NCI-H1436 treated with DMSO at 0.1 percent for 48 hours (cell line): ENCODE results near the gene KEAP1.
"Not testable (repeated sequence)": the region's sequence is repeated elsewhere in the genome, so short reads cannot be mapped to it uniquely, and the experiment has no call there.

ENCODE experiments used
- DNase-seq: peaks from one replicate; lab custom pipeline; 2025; lab: John Stamatoyannopoulos, UW

The KEAP1 gene

DNA sequence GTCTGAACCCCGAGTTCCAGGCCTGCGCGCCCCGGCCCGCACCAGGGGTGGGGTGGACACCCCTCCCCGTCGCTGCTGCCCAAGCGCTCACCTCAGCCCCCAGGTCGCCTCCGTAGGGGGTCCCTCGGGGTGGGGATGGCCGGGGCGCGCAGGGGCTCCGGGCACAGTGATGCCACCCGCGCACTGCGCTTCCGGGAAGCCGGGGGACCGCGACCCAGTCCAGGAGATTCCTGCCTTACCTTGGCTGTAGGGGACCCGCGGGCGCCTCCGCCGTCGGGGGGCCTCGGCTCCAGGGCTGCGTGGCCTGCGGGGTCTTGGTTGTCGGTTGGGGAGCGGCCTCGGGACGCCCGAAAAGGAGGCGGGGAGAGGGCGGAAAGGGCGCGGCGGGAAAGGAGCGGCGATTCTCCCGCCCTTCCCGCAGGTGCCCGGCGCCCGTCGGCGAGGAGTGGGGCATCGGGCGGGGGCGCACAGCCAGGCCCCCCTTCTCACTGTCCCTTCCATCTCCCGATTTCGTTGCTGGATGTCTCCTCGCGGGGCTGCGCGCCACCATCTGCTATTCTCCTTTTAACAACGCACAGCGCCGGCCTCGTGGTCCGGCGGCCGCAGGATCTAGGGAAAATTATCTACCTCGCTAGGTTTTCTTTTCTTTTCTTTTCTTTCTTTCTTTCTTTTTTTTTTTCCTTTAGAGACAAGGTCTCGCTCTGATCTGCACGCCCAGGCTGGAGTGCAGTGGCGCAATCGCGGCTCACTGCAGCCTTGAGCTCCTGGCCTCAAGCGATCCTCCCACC lies at the start of gene KEAP1:
Gene KEAP1, minus strand, starts transcription at position 355 of the 788 bp plus-strand sequence. CDS start 3,323 bp downstream, outside the sequence.
- no peak for DNase-seq

GRCh38 chr19:10552510-10553053 lies 49.4 kb upstream of the KEAP1 start:
- no peak for DNase-seq

- no peak for DNase-seq
Measured at GRCh38 chr19:10551698-10552301, 48.6 kb upstream of the KEAP1 start.

DNA sequence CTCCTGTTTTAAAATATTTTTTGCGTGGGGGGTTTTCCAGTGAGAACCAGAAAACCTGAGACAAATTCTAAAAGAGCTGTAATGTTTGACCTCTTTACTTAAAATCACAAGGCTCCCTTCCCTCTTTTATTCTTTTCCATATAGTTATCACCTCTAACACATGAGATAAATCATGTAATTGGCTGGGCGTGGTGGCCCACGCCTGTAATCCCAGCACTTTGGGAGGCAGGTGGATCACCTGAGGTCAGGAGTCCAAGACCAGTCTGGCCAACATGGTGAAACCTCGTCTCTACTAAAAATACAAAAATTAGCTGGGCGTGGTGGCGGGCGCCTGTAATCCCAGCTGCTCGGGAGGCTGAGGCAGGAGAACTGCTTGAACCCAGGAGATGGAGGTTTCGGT lies 47.9 kb upstream of the KEAP1 start:
- DNase-seq = not testable (repeated sequence)

DNA sequence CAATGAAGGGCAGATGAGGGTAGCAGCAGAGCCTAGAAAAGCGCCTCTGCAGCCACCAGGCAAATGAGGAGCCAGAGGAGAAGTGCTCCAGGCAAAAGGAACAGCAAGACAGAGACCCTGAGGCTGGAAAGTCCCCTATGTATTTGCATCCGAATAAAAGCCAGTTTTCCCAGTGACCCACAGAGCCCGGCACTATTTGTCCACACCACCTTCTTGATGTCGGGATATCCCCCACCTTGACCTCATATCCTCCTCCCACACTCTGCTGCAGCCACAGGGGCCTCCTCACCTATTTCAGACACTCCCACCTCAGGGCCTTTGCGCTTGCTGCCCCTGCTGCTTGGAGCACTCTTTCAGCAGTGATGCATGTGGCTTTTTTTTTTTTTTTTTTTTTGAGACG lies 47.2 kb upstream of the KEAP1 start:
- no peak for DNase-seq

DNA sequence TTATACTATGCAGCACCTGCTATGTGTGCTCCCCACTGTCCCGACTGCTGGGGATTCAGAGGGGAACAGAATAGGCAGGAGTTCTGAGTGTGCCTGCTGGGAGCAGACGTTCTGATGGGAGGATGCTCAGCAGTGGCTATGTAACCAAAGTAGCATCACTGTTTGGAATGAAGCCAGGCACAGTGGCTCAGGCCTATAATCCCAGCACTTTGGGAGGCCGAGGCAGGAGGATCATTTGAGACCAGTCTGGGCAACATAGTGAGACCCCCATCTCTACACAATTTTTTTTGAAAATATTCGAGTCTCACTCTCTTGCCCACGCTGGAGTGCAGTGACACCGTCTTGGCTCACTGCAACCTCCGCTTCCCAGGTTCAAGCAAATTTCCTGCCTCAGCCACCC lies 46.6 kb upstream of the KEAP1 start:
- no peak for DNase-seq

GRCh38 chr19:10548746-10549276 lies 45.7 kb upstream of the KEAP1 start:
- DNase-seq = no peak

GRCh38 chr19:10546817-10547216 lies 43.7 kb upstream of the KEAP1 start:
- DNase-seq = no peak

DNA sequence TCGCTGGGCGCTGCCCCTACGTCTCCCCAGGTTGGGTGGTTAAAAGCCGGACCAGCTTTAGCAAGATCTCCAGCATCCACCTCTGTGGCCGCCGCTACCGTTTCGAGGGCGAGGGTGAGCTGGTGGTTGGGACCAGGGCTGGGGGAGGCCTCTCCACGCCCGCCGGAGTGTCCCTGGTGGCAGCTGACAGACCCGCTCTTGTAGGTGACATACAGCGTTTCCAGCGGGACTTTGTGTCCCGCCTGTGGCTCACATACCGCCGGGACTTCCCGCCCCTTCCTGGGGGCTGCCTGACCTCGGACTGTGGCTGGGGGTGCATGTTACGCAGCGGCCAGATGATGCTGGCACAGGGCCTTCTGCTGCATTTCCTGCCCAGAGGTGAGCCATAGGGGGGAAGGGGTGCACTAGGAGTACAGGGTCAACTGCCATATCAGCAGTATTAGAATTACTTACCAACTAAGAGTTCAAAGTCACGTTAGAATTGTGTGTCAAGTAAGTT lies 41.6 kb upstream of the KEAP1 start:
- no peak for DNase-seq

DNA sequence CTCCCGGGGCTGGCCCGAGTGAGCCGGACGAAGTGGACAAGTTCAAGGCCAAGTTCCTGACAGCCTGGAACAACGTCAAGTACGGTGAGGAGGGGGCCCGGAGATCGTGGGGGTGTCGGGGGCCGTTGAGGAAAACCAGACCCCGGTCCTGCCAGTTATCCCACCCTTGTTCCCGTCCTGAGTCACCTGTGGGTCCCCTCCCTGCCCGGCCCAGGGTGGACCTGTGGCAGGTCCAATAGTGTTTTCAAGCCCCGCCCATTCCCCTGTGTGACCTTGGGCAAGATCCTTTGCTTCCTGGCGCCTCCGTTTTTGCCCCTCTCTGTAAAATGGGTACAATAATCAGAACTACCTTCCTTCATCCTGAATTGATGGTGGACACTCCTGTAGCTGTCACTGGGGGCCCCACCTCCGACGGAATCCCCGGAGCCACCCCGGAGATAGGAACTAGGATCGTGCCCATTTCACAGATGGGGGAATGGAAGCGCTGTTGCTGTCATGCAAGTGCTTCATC lies 41.1 kb upstream of the KEAP1 start:
- no peak for DNase-seq

- peak; percentile 41 for DNase-seq
Measured at GRCh38 chr19:10543420-10544241, 40.5 kb upstream of the KEAP1 start, which contains the start of gene ATG4D. TSS of gene ATG4D (plus strand) at chr19:10543904. CDS start at chr19:10544091, 187 bp downstream.

GRCh38 chr19:10543059-10543419 lies 39.9 kb upstream of the KEAP1 start:
- DNase-seq = no peak

DNA sequence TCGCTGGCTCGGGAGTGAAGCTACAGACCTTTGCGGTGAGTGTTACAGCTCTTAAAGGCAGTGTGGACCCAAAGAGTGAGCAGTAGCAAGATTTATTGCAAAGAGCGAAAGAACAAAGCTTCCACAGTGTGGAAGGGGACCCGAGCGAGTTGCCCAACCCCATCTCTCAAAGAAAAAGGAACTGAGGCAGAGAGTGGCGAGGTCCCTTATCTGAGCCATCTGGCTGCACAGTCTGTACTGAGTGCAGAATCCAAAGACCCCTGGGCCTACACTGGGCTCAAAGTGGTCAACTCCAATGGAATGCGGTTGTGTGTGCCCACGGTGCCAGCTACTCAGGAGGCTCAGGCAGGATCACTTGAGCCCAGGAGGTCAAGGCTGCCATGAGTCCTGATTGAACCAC lies 35.9 kb upstream of the KEAP1 start:
- DNase-seq = not testable (repeated sequence)

GRCh38 chr19:10538204-10538983 lies 35.2 kb upstream of the KEAP1 start:
- DNase-seq = no peak

- DNase-seq = no peak
Measured at GRCh38 chr19:10537668-10538067, 34.5 kb upstream of the KEAP1 start.

- DNase-seq = no peak
Measured at GRCh38 chr19:10535613-10536012, 32.5 kb upstream of the KEAP1 start.

- no peak for DNase-seq
Measured at GRCh38 chr19:10533646-10534386, 30.7 kb upstream of the KEAP1 start.

- DNase-seq = no peak
Measured at GRCh38 chr19:10532457-10532856, 29.3 kb upstream of the KEAP1 start.

GRCh38 chr19:10526887-10527286 lies 23.7 kb upstream of the KEAP1 start:
- DNase-seq = not testable (repeated sequence)

GRCh38 chr19:10525636-10526035 lies 22.5 kb upstream of the KEAP1 start:
- no peak for DNase-seq
